Measurements from ENCODE around the gene GOSR1.

DNA sequence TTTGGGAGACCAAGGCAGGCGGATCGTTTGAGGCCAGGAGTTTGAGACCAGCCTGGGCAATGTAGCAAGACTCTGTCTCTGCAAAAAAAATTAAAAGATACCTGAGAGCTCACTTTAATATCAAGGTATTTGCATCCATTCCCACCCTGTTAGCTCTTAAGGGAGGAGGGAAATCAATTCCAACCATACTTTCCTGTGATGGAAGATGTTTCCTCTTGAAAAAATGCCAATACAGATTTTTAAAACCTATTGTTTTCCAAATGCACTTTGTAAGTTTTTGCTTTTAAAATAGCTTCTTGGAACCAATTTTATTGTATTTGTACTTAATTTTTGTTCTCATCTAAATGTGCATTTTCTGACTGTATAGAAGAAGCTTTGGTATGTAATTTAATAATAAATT is 49.2 kb downstream of the GOSR1 start:
- TF ChIP-seq, protein P1, sequence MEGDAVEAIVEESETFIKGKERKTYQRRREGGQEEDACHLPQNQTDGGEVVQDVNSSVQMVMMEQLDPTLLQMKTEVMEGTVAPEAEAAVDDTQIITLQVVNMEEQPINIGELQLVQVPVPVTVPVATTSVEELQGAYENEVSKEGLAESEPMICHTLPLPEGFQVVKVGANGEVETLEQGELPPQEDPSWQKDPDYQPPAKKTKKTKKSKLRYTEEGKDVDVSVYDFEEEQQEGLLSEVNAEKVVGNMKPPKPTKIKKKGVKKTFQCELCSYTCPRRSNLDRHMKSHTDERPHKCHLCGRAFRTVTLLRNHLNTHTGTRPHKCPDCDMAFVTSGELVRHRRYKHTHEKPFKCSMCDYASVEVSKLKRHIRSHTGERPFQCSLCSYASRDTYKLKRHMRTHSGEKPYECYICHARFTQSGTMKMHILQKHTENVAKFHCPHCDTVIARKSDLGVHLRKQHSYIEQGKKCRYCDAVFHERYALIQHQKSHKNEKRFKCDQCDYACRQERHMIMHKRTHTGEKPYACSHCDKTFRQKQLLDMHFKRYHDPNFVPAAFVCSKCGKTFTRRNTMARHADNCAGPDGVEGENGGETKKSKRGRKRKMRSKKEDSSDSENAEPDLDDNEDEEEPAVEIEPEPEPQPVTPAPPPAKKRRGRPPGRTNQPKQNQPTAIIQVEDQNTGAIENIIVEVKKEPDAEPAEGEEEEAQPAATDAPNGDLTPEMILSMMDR (IDR thresholded peaks at IDR 0.05; ENCODE audit: insufficient read depth, low read length), result no peak
- no peak for TF ChIP-seq POLR2AphosphoS5 (IDR thresholded peaks at IDR 0.05; ENCODE audit: low read depth)
- TF ChIP-seq, protein P2, sequence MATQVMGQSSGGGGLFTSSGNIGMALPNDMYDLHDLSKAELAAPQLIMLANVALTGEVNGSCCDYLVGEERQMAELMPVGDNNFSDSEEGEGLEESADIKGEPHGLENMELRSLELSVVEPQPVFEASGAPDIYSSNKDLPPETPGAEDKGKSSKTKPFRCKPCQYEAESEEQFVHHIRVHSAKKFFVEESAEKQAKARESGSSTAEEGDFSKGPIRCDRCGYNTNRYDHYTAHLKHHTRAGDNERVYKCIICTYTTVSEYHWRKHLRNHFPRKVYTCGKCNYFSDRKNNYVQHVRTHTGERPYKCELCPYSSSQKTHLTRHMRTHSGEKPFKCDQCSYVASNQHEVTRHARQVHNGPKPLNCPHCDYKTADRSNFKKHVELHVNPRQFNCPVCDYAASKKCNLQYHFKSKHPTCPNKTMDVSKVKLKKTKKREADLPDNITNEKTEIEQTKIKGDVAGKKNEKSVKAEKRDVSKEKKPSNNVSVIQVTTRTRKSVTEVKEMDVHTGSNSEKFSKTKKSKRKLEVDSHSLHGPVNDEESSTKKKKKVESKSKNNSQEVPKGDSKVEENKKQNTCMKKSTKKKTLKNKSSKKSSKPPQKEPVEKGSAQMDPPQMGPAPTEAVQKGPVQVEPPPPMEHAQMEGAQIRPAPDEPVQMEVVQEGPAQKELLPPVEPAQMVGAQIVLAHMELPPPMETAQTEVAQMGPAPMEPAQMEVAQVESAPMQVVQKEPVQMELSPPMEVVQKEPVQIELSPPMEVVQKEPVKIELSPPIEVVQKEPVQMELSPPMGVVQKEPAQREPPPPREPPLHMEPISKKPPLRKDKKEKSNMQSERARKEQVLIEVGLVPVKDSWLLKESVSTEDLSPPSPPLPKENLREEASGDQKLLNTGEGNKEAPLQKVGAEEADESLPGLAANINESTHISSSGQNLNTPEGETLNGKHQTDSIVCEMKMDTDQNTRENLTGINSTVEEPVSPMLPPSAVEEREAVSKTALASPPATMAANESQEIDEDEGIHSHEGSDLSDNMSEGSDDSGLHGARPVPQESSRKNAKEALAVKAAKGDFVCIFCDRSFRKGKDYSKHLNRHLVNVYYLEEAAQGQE (IDR thresholded peaks at IDR 0.05; ENCODE audit: insufficient replicate concordance, low read depth), result no peak
- TF ChIP-seq GABPA (IDR thresholded peaks at IDR 0.05; ENCODE audit: low read depth), result no peak
- no peak for TF ChIP-seq SPI1 (IDR thresholded peaks at IDR 0.05; ENCODE audit: borderline replicate concordance, low read depth)
